Hepatocyte (in vitro differentiated cells): Measurements from ENCODE around the gene DOCK1.

Source experiments
- CTCF ChIP-seq: fragments of 200-600 bp; sonication (generic); IDR thresholded peaks from 2 replicates; pipeline ENCODE4 v1.5.1; 2016; ENCODE audit warnings: antibody characterized with exemption, mild to moderate bottlenecking; ENCODE audit not compliant: poor library complexity
- EZH2 ChIP-seq: fragments of 200-600 bp; sonication (generic); IDR thresholded peaks from 2 replicates; pipeline ENCODE4 v1.6.1; 2016; ENCODE audit warnings: antibody characterized with exemption, mild to moderate bottlenecking, borderline replicate concordance
- EZH2phosphoT487 ChIP-seq: fragments of 200-600 bp; sonication (generic); IDR thresholded peaks from one replicate; pipeline ENCODE4 v1.6.1; 2018; ENCODE audit warnings: antibody characterized with exemption, mild to moderate bottlenecking, low read depth, moderate library complexity; ENCODE audit not compliant: unreplicated experiment, severe bottlenecking

- TF ChIP-seq CTCF (no peak), EZH2phosphoT487 (no peak), EZH2 (no peak)
Measured at GRCh38 chr10:127310430-127310829, 405.2 kb downstream of the DOCK1 start.
